BLaER1 (cell line): ENCODE results near the gene TAL1.
A peak's percentile ranks its signal among the peaks of the same experiment; 100 is the strongest.
"Not testable (repeated sequence)": the region's sequence is repeated elsewhere in the genome, so short reads cannot be mapped to it uniquely, and the experiment has no call there.

Source experiments
- H3K27ac ChIP-seq: shearing (Covaris generic); formaldehyde crosslinking; 2 replicates; pipeline ENCODE4 v1.8.1; 2022
- H3K27me3 ChIP-seq: shearing (Covaris generic); formaldehyde crosslinking; 2 replicates; pipeline ENCODE4 v1.8.1; 2022
- H3K36me3 ChIP-seq: shearing (Covaris generic); formaldehyde crosslinking; 2 replicates; pipeline ENCODE4 v1.8.1; 2022
- H3K4me1 ChIP-seq: shearing (Covaris generic); formaldehyde crosslinking; 2 replicates; pipeline ENCODE4 v1.8.1; 2022
- H3K4me2 ChIP-seq: shearing (Covaris generic); formaldehyde crosslinking; 2 replicates; pipeline ENCODE4 v1.8.1; 2022
- H3K4me3 ChIP-seq: shearing (Covaris generic); formaldehyde crosslinking; 2 replicates; pipeline ENCODE4 v1.8.1; 2022
- H3K9ac ChIP-seq: shearing (Covaris generic); formaldehyde crosslinking; 2 replicates; pipeline ENCODE4 v1.8.1; 2022
- H3K9me3 ChIP-seq: shearing (Covaris generic); formaldehyde crosslinking; 2 replicates; pipeline ENCODE4 v1.8.1; 2022
- H4K20me1 ChIP-seq: shearing (Covaris generic); formaldehyde crosslinking; 2 replicates; pipeline ENCODE4 v1.8.1; 2022
- Cebpa-rat ChIP-seq: shearing (Covaris generic); IDR thresholded peaks from 2 replicates; pipeline ENCODE4 v1.8.1; 2022

The TAL1 gene

GRCh38 chr1:47198214-47198613 is 33.8 kb downstream of the TAL1 start:
- Histone ChIP-seq H3K9me3 (peaks cover 5% of the 10 kb centered on the region), H3K27me3 (0 out of 2 replicates have a peak, but pooled peaks cover 3% of the 10 kb centered on the region), H3K9ac (no peak overlapping the region), H3K36me3 (no peaks in the 10 kb centered on the region), H3K4me1 (peaks cover 3% of the 10 kb centered on the region), H3K4me3 (no peak overlapping the region), H3K27ac (no peak overlapping the region), H3K4me2 (no peak overlapping the region), H4K20me1 (no peaks in the 10 kb centered on the region)
- no peak for TF ChIP-seq Cebpa-rat

DNA sequence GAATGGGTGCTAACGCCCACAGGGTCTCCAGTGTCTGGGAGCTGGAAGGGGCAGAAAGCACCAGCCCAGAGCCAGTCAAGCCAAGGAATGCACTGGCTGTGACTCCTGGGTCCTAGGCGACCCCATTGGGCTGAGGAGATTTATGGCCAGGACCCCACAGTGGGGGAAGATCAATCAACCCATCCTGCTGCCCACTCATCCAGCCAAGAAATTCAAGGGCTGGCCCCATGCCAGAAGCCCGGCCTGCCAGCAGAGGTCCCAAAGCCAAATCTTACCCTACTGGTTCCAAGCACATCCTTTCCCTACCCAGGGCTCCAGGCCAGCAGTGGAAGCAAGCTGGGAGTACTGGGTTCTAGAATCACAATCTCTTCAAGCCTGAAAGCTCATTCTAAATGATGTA is 35.4 kb downstream of the TAL1 start:
- Histone ChIP-seq H3K9ac (no peak overlapping the region), H3K36me3 (no peaks in the 10 kb centered on the region), H3K4me2 (no peak overlapping the region), H3K27ac (no peak overlapping the region), H3K27me3 (0 out of 2 replicates have a peak, but pooled peaks cover 3% of the 10 kb centered on the region), H3K9me3 (no peaks in the 10 kb centered on the region), H3K4me1 (no peaks in the 10 kb centered on the region), H3K4me3 (no peak overlapping the region), H4K20me1 (no peaks in the 10 kb centered on the region)
- no peak for TF ChIP-seq Cebpa-rat

GRCh38 chr1:47195981-47196380 is 36.0 kb downstream of the TAL1 start:
- not testable (repeated sequence) for H3K9me3 ChIP-seq, H4K20me1 ChIP-seq

DNA sequence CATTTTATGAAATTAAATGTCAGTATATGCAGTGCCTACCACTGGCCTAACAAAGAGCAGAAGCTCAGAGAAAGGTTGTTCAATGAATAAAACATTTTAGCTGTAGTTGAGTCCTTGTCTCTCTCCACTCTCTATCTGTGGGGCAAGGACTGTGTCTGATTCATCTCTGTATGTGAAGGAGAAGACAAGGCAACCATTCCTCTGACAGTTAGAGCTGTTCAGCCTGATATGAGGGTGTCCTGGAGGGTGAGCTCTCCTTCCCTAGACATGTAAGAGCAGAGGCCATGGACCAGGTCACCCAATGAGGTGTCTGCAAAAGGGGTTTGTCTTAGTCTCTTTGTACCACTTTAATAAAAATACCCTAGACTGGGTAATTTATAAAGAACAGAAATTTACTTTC is 37.7 kb downstream of the TAL1 start:
- peaks cover 6% of the 10 kb centered on the region; the same call in 1 of the 2 replicates for H3K4me1 ChIP-seq
- no peaks in the 10 kb centered on the region for H4K20me1 ChIP-seq
- H3K36me3 ChIP-seq: no peaks in the 10 kb centered on the region
- H3K4me3 ChIP-seq: no peak overlapping the region
- H3K4me2 ChIP-seq: no peak overlapping the region
- no peaks in the 10 kb centered on the region for H3K9me3 ChIP-seq
- H3K9ac ChIP-seq: no peak overlapping the region
- H3K27ac ChIP-seq: no peak overlapping the region
- no peak for TF ChIP-seq Cebpa-rat
- H3K27me3 ChIP-seq: no peaks in the 10 kb centered on the region

More at GRCh38 chr1:47195981-47196380, 36.0 kb downstream of the TAL1 start:
- H3K36me3 ChIP-seq, H3K4me3 ChIP-seq, H3K27ac ChIP-seq, H3K4me1 ChIP-seq, H3K4me2 ChIP-seq, H3K9ac ChIP-seq, H3K27me3 ChIP-seq: not testable (repeated sequence)

- H3K9me3 ChIP-seq, H4K20me1 ChIP-seq, H3K4me1 ChIP-seq, H3K9ac ChIP-seq, H3K4me3 ChIP-seq, H3K36me3 ChIP-seq, H3K4me2 ChIP-seq, H3K27me3 ChIP-seq, H3K27ac ChIP-seq: not testable (repeated sequence)
These were observed 38.5 kb downstream of the TAL1 start for GRCh38 chr1:47193496-47193895.

- Histone ChIP-seq H3K27ac (no peak overlapping the region), H3K9me3 (no peaks in the 10 kb centered on the region), H4K20me1 (no peaks in the 10 kb centered on the region), H3K4me1 (peaks cover 13% of the 10 kb centered on the region), H3K36me3 (no peaks in the 10 kb centered on the region), H3K27me3 (no peaks in the 10 kb centered on the region), H3K4me2 (no peak overlapping the region), H3K4me3 (no peak overlapping the region), H3K9ac (no peak overlapping the region)
- TF ChIP-seq Cebpa-rat: no peak
These were observed 39.3 kb downstream of the TAL1 start for GRCh38 chr1:47192458-47193384.

- no peaks in the 10 kb centered on the region for H3K27me3 ChIP-seq
- H3K9ac ChIP-seq: no peak overlapping the region
- H3K9me3 ChIP-seq: no peaks in the 10 kb centered on the region
- no peak overlapping the region for H3K4me2 ChIP-seq
- H3K4me1 ChIP-seq: peaks cover 13% of the 10 kb centered on the region
- TF ChIP-seq Cebpa-rat: no peak
- no peaks in the 10 kb centered on the region for H3K36me3 ChIP-seq
- no peak overlapping the region for H3K4me3 ChIP-seq
- H3K27ac ChIP-seq: no peak overlapping the region
- no peaks in the 10 kb centered on the region for H4K20me1 ChIP-seq
These were observed 40.0 kb downstream of the TAL1 start for GRCh38 chr1:47191940-47192457.

DNA sequence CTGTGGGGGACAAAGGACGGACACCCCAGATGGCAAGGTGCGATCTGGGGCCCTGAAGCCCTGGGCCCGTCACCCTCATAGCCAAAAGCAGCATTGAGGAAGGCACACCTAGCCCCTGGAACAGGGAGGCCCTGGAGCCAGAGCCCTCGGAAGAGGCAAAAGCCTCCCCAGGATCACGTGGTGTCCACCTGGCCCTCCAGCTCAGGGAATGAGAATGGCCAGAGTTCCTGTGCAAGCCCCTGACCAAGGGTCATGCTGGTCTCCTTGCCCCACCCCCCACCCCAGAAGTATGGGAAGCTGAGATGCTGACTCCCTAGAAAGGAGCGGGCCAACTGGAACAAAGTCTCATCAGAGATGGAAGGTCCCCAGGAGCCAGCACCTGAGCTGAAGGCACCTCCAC is 41.2 kb downstream of the TAL1 start:
- Histone ChIP-seq H3K27ac (no peak overlapping the region), H3K4me2 (no peak overlapping the region), H3K27me3 (no peaks in the 10 kb centered on the region), H3K9ac (no peak overlapping the region), H3K4me1 (peaks cover 13% of the 10 kb centered on the region), H3K4me3 (no peak overlapping the region), H3K9me3 (no peaks in the 10 kb centered on the region), H3K36me3 (no peaks in the 10 kb centered on the region), H4K20me1 (no peaks in the 10 kb centered on the region)
- TF ChIP-seq Cebpa-rat: no peak

DNA sequence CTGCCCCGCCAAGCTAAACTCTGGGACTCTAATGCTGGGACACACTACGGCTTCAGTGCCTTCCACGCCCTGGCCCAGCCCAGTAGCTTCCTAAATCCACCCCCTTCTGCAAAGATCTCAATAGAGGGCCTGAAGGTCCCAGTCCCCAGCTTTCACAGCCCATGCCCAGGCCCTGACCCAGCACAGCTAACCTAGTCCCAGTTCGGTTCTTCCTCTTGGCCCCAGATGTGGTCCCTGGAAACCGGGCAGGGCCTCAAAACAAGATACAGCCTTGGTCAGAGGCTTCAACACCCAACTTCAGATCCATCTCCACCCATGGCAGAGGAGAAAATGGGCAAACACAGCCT is 41.5 kb downstream of the TAL1 start:
- Histone ChIP-seq H3K27me3 (no peaks in the 10 kb centered on the region), H3K9ac (no peak overlapping the region), H3K4me2 (no peak overlapping the region), H3K36me3 (no peaks in the 10 kb centered on the region), H3K4me3 (no peak overlapping the region), H3K9me3 (no peaks in the 10 kb centered on the region), H4K20me1 (no peaks in the 10 kb centered on the region), H3K27ac (no peak overlapping the region), H3K4me1 (peaks cover 13% of the 10 kb centered on the region)
- TF ChIP-seq Cebpa-rat: no peak

- no peaks in the 10 kb centered on the region for H3K27me3 ChIP-seq
- H3K36me3 ChIP-seq: no peaks in the 10 kb centered on the region
- no peak for TF ChIP-seq Cebpa-rat
- H4K20me1 ChIP-seq: no peaks in the 10 kb centered on the region
- H3K4me1 ChIP-seq: peaks cover 13% of the 10 kb centered on the region
- H3K27ac ChIP-seq: no peak within 1 kb of the TSS
- no peak within 1 kb of the TSS for H3K4me3 ChIP-seq
- no peaks in the 10 kb centered on the region for H3K9me3 ChIP-seq
- H3K4me2 ChIP-seq: peak within 1 kb of the TSS; percentile 28
- no peak within 1 kb of the TSS for H3K9ac ChIP-seq
These were observed 42.0 kb downstream of the TAL1 start, which contains the start of gene PDZK1IP1 for GRCh38 chr1:47189844-47190508. Gene PDZK1IP1, minus strand, starts transcription at chr1:47190036. Its CDS starts 104 bp downstream, at chr1:47189932.
